ENCODE results near the gene LIFR. TPM values are rescaled to one million over a fixed set of nuclear protein-coding genes. Genes with fewer than 3 reads are reported as not detected.

The LIFR gene
- total RNA-seq, 4 donors from 2014 or later = 73.3 to 269 (median 185) TPM

GRCh38 chr5:38563624-38564023, 7.2 kb upstream of the LIFR start:
- TF ChIP-seq, protein P1, sequence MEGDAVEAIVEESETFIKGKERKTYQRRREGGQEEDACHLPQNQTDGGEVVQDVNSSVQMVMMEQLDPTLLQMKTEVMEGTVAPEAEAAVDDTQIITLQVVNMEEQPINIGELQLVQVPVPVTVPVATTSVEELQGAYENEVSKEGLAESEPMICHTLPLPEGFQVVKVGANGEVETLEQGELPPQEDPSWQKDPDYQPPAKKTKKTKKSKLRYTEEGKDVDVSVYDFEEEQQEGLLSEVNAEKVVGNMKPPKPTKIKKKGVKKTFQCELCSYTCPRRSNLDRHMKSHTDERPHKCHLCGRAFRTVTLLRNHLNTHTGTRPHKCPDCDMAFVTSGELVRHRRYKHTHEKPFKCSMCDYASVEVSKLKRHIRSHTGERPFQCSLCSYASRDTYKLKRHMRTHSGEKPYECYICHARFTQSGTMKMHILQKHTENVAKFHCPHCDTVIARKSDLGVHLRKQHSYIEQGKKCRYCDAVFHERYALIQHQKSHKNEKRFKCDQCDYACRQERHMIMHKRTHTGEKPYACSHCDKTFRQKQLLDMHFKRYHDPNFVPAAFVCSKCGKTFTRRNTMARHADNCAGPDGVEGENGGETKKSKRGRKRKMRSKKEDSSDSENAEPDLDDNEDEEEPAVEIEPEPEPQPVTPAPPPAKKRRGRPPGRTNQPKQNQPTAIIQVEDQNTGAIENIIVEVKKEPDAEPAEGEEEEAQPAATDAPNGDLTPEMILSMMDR (IDR thresholded peaks at IDR 0.05; ENCODE audit: low read depth) = no peak

- TF ChIP-seq, protein P1 (IDR thresholded peaks at IDR 0.05; ENCODE audit: low read depth) = no peak
These were observed 6.2 kb upstream of the LIFR start for GRCh38 chr5:38562444-38563210.

DNA sequence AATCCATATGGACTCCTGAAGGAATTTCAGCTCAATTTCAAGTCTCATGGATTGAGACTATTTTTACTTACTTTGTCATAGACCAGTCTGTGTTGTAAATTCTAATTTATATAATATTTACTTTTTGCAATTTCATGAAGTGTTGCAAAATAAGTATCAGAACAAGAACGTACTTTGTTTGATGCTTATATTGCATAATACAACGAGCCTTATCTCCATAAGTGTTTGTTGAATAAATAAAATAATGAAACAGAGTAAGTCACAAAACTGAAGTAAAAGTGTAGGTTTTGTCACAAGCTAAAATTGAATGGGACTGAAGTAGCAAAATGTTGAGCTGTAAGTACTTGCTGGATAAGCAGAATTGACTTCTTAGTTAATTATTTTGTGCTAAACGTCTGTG, 3.0 kb upstream of the LIFR start:
- TF ChIP-seq, protein P1 (IDR thresholded peaks at IDR 0.05; ENCODE audit: low read depth) = no peak

DNA sequence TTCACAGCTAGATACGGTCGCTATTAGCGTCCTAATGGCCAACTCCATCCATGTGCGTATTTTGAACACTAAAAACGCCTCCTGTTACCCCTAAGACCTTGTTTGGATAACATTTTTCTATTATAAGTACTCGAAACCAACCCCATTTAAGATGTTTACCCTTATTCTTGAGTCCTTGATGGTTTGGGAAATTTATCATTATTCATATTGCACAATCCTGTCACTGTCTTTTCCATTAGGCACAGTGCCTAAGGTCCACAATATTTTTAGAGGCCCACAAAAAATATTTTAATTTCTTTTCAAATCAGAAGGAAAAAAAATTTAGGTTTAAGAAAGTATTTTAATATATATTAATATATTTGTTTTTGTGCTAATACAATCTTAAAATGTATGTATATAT, 1.3 kb upstream of the LIFR start:
- TF ChIP-seq, protein P1 (IDR thresholded peaks at IDR 0.05; ENCODE audit: low read depth) = no peak

GRCh38 chr5:38557308-38557710, 863 bp upstream of the LIFR start:
- TF ChIP-seq, protein P1 (IDR thresholded peaks at IDR 0.05; ENCODE audit: low read depth) = no peak

GRCh38 chr5:38556088-38556598, 303 bp downstream of the LIFR start:
- TF ChIP-seq, protein P1 (IDR thresholded peaks at IDR 0.05; ENCODE audit: low read depth) = no peak

GRCh38 chr5:38555354-38556087, 925 bp downstream of the LIFR start:
- TF ChIP-seq, protein P1 (IDR thresholded peaks at IDR 0.05; ENCODE audit: low read depth) = no peak

Measured in subcutaneous adipose tissue (tissue), 4 donors.